T-helper 17 cell (primary cell): Measurements from ENCODE around the gene DARS2. TPM values are rescaled to one million over a fixed set of nuclear protein-coding genes. Genes with fewer than 3 reads are reported as not detected.
"Not testable (repeated sequence)": the region's sequence is repeated elsewhere in the genome, so short reads cannot be mapped to it uniquely, and the experiment has no call there.

Source experiments
- ATAC-seq: fragments of 150-1000 bp; cut with Tn5 transposase; 2 replicates; pipeline ENCODE4 v1.10.0; 2021; ENCODE audit warnings: mild to moderate bottlenecking, moderate library complexity
- DNase-seq, 3 donors: peaks; one replicate each; pipeline versions ENCODE4 v3.0.0 to v3.0.0-alpha.2; 2020 to 2021
- H3K9me3 ChIP-seq: one replicate; pipeline ENCODE4 v1.7.0; 2013; ENCODE audit warnings: low read length, mild to moderate bottlenecking; ENCODE audit not compliant: control insufficient read depth, poor library complexity, severe bottlenecking
- H3K27ac Mint-ChIP-seq: one replicate; pipeline ENCODE4 v1.8.0; 2022; ENCODE audit warnings: mild to moderate bottlenecking, moderate library complexity, mixed read lengths
- H3K27me3 Mint-ChIP-seq: one replicate; pipeline ENCODE4 v1.8.0; 2022; ENCODE audit warnings: mixed read lengths
- H3K36me3 Mint-ChIP-seq: one replicate; pipeline ENCODE4 v1.8.0; 2022; ENCODE audit warnings: low read depth, mixed read lengths
- H3K4me1 Mint-ChIP-seq: one replicate; pipeline ENCODE4 v1.8.0; 2022; ENCODE audit warnings: mild to moderate bottlenecking, mixed read lengths
- H3K4me3 Mint-ChIP-seq: one replicate; pipeline ENCODE4 v1.8.0; 2022; ENCODE audit warnings: mild to moderate bottlenecking, moderate library complexity, mixed read lengths
- total RNA-seq, 4 donors: library from RNA in 2 of 4; stranded (reverse) in 2 of 4; gene quantifications; one replicate each; pipeline ENCODE4 v1.2.3 and lab custom pipeline; 2022 to 2026

DARS2 gene, protein sequence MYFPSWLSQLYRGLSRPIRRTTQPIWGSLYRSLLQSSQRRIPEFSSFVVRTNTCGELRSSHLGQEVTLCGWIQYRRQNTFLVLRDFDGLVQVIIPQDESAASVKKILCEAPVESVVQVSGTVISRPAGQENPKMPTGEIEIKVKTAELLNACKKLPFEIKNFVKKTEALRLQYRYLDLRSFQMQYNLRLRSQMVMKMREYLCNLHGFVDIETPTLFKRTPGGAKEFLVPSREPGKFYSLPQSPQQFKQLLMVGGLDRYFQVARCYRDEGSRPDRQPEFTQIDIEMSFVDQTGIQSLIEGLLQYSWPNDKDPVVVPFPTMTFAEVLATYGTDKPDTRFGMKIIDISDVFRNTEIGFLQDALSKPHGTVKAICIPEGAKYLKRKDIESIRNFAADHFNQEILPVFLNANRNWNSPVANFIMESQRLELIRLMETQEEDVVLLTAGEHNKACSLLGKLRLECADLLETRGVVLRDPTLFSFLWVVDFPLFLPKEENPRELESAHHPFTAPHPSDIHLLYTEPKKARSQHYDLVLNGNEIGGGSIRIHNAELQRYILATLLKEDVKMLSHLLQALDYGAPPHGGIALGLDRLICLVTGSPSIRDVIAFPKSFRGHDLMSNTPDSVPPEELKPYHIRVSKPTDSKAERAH
- 1 to 10 TPM; 4.0 to 5.3 TPM for total RNA-seq
- total RNA-seq (lab: John Stamatoyannopoulos, UW) = 12.1 to 29.1 reads per million in 2 donors

DNA sequence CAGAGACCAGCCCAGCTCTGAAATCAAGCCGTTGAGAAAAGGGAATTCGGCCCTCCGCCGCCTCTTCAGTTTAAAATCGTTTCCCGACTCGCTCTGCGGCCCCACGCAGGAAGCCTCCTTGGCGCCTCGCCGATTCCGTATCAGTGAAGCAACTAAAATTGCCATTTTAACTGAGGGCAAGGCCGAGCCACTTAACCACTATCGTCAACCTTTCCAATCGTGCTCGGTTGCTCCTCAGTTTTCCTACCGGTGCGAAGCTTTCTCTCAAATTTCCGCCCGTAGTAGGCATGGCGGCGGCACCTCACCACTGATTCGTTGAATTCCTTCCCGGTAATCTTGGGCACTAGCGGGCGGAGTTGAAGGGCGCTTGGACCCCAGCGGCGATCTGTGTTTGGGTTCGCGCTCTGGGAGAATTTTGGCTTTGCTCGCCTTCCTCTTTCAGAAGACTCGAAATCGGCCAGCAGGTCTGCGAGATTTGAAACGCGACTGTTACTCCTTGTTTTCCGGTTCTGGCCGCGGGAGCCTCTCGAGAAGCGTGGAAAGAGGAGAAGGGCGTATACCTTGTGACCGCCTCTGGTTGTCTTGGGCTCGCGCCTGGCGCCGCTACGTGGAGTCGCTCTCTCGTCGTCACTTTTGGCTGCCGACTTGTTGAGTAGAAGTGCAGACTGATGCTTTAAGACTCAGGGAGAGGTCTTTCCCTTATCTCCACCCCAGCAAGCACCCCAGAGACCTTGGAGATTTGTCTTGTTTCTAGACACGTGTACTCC, at the start of gene DARS2, which contains the start of gene CENPL:
DARS2 (plus strand) TSS at position 359 of the 767 bp plus-strand sequence. CDS start 557 bp downstream, outside the sequence.
CENPL (minus strand) TSS at position 569 of the 767 bp plus-strand sequence. CDS start 13,584 bp downstream, outside the sequence.
- no peaks in the 10 kb centered on the region for H3K9me3 ChIP-seq
- peak within 1 kb of the TSS; percentile 99 for H3K4me3 Mint-ChIP-seq
- ATAC-seq = peak; percentile 92
- DNase-seq = peak; percentile 74 to 83 (median 75)
- H3K27ac Mint-ChIP-seq = peak within 1 kb of the TSS; percentile 96
- peaks cover 6% of the 10 kb centered on the region for H3K36me3 Mint-ChIP-seq
- H3K27me3 Mint-ChIP-seq = no peaks in the 10 kb centered on the region
- peaks cover 35% of the 10 kb centered on the region for H3K4me1 Mint-ChIP-seq

DNA sequence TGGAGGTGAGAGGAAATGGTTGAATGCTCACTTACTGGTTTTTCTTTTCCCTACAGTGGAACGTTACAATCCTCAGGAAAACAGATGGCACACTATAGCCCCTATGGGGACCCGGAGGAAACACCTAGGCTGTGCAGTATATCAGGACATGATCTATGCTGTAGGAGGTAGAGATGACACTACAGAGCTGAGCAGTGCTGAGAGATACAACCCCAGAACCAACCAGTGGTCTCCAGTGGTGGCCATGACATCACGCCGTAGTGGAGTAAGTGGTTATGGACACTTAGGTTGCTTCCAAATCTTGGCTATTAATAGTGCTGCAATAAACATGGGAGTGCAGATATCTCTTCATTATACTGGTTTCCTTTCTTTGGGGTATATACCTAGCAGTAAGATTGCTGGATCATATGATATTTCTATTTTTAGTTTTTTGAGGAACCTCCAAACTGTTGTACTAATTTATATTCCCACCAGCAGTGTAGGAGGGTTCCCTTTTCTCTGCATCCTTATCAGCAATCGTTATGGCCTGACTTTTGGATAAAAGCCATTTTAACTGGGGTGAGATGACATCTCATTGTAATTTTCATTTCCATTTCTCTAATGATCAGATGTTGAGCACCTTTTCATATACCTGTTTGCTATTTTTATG, 48.8 kb upstream of the DARS2 start:
- ATAC-seq (no peak), DNase-seq (no peak)
- Mint-ChIP-seq H3K4me3 (no peak overlapping the region), H3K4me1 (peaks cover 3% of the 10 kb centered on the region), H3K36me3 (peaks cover 19% of the 10 kb centered on the region), H3K27ac (peak overlapping the region; percentile 57), H3K27me3 (no peaks in the 10 kb centered on the region)
- H3K9me3 ChIP-seq = no peaks in the 10 kb centered on the region

DNA sequence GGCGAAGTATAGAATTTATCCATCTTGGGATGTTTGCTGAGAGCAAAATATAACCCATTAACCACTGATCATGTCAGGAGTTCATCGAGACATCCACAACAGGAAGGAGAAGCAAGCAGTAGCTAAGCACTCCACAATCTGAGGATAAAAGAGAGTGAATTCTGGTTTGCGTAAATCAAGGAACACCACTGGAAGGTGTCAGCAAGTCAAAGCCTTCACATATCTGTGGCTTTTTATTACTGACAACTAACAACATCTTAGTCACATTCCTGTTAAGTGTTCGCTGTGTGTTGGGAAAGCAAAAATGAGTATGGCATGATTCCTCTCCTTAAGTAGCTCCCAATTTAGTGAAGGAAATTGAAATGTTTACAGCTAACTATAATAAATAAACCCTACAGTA, 44.5 kb upstream of the DARS2 start:
- H3K27ac Mint-ChIP-seq = no peak overlapping the region

DNA sequence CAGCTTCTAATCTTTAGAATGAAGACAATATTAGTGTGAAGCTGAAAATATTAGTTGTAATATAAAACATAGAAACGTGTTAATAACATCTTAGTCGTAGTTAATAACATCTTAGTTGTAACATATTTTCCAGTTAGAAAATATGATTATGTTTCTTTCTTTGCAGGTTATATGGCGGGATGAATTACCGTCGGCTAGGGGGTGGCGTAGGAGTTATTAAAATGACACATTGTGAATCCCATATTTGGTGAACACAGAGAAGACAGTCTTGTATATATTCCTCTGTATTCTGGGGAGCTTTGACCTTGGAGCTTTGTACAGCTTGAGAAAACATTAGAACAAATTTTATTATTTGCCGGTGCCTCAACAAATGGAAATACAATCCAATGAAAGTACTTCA, 39.5 kb upstream of the DARS2 start:
- Mint-ChIP-seq H3K36me3 (peaks cover 2% of the 10 kb centered on the region), H3K4me3 (no peak overlapping the region), H3K27ac (no peak overlapping the region), H3K4me1 (no peaks in the 10 kb centered on the region), H3K27me3 (no peaks in the 10 kb centered on the region)
- ATAC-seq (no peak), DNase-seq (no peak)
- no peaks in the 10 kb centered on the region for H3K9me3 ChIP-seq

More for the DNA sequence above, 44.5 kb upstream of the DARS2 start:
- no peak overlapping the region for H3K4me3 Mint-ChIP-seq
- no peaks in the 10 kb centered on the region for H3K9me3 ChIP-seq
- peaks cover 19% of the 10 kb centered on the region for H3K36me3 Mint-ChIP-seq
- no peak for DNase-seq
- H3K4me1 Mint-ChIP-seq = peaks cover 3% of the 10 kb centered on the region
- H3K27me3 Mint-ChIP-seq = no peaks in the 10 kb centered on the region
- no peak for ATAC-seq

DNA sequence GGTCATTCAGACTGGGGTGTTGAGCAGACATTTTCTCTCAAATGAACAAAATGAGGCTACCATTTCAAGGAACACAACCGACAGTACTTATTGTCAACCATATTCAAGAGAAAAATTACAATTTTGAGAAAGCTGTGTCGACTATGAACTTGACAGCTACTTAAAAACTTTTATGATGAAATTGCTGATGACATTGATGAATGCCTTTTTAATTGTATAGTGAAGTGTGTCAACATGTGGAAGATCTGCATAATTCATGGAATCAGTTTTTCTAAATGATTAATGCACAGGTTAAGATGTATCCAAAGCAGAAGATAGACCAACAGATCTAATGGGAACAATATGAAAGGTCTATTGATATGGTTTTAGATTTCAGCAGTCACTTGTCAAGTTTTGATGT, 34.6 kb upstream of the DARS2 start:
- H3K27ac Mint-ChIP-seq = no peak overlapping the region
- ATAC-seq = no peak
- H3K27me3 Mint-ChIP-seq = no peaks in the 10 kb centered on the region
- H3K36me3 Mint-ChIP-seq = peaks cover 2% of the 10 kb centered on the region
- DNase-seq = no peak
- H3K4me3 Mint-ChIP-seq = no peak overlapping the region
- H3K9me3 ChIP-seq = no peaks in the 10 kb centered on the region
- H3K4me1 Mint-ChIP-seq = peaks cover 2% of the 10 kb centered on the region

DNA sequence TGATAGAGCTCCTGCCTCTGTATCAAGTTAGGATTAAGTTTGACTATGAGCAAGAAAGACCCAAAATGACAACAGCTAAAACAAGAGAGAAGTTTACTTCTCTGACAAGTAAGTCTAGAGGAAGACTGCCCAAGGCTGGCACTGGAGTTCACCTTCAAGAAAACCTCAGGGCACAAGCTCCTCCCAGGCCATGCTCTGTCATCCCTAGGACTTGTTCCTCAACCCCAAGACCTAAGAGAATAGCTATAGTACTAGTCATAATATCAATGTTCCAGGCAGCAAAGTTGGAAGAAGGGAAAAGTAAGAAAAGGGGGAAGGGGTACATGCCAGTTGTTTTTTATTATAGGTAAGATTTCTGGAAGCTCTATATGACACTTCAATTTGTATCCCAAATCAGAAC, 26.4 kb upstream of the DARS2 start:
- no peaks in the 10 kb centered on the region for H3K36me3 Mint-ChIP-seq
- no peaks in the 10 kb centered on the region for H3K27me3 Mint-ChIP-seq
- no peaks in the 10 kb centered on the region for H3K9me3 ChIP-seq
- H3K4me3 Mint-ChIP-seq = no peak overlapping the region
- DNase-seq (no peak), ATAC-seq (no peak)
- H3K4me1 Mint-ChIP-seq = no peaks in the 10 kb centered on the region
- no peak overlapping the region for H3K27ac Mint-ChIP-seq

DNA sequence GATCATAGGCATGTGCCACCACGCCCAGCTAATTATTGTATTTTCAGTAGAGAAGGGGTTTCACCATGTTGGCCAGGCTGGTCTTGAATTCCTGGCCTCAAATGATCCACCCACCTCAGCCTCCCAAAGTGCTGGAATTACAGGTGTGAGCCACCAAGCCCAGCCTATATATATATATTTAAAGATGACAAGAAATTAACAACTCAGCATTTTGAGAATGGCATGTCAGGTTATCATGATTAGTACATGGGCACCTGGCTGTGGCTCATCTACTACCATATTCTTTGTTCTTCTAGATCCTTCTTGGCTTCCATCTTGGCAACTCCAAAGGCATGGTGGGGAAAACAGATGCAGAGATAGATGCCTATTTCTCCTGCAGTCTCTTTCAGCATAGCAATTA, 24.5 kb upstream of the DARS2 start:
- H3K4me3 Mint-ChIP-seq, H3K9me3 ChIP-seq, H3K27ac Mint-ChIP-seq, DNase-seq, H3K27me3 Mint-ChIP-seq, H3K4me1 Mint-ChIP-seq, ATAC-seq, H3K36me3 Mint-ChIP-seq: not testable (repeated sequence)

DNA sequence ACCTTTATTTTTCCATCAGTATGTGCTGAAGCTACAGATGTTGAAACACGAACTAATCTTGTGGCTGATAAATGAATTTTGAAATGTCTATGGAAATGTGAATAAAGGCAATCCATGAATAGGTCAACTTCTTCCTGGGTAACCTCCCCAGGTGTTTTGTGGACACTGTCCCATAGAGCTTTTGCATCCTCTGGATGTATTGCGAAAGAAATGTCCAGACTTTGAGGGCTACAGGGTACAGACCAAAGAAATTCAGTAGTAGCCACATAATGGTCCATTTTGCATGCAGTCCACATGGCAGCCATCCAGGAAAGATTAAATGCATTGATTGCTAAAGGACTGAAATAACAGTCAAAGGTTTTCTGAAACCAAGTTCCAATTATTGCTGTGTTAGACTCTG, 21.5 kb upstream of the DARS2 start:
- no peaks in the 10 kb centered on the region for H3K9me3 ChIP-seq
- DNase-seq (no peak), ATAC-seq (no peak)
- H3K36me3 Mint-ChIP-seq = peaks cover 5% of the 10 kb centered on the region
- H3K4me3 Mint-ChIP-seq = no peak overlapping the region
- no peaks in the 10 kb centered on the region for H3K27me3 Mint-ChIP-seq
- no peak overlapping the region for H3K27ac Mint-ChIP-seq
- H3K4me1 Mint-ChIP-seq = no peaks in the 10 kb centered on the region

DNA sequence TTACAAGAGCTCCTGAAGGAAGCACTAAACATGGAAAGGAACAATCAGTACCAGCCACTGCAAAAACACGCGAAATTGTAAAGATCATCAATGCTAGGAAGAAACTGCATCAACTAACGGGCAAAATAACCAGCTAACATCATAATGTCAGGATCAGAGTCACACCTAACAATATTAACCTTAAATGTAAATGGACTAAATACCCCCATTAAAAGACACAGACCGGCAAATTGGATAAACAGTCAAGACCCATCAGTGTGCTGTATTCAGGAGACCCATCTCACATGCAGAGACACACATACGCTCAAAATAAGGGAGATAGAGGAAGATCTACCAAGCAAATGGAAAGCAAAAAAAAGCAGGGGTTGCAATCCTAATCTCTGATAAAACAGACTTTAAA, 10.8 kb upstream of the DARS2 start:
- H3K4me3 Mint-ChIP-seq, DNase-seq, H3K9me3 ChIP-seq, H3K27me3 Mint-ChIP-seq, ATAC-seq, H3K27ac Mint-ChIP-seq: not testable (repeated sequence)
- peaks cover 35% of the 10 kb centered on the region for H3K4me1 Mint-ChIP-seq
- H3K36me3 Mint-ChIP-seq = peaks cover 19% of the 10 kb centered on the region

DNA sequence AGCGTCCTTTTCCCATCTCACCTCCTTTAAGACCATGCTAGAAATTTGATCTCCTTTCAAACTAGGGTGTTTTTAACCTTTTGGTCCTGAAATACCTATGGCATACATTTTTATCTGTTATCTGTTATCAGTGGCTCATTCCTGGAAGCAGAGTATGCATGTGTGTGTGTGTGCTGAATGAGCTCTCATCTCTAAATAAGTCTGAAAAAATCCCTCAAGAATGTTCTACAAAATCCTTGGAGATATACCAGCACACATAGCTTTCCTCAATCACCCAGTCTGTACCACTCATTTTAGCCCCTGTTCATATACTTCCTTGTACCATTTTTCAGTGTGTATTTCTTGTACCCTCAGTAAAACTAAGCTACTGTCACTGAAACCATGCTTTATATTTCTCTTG, 6.0 kb upstream of the DARS2 start:
- Mint-ChIP-seq H3K4me3 (no peak overlapping the region), H3K27me3 (no peaks in the 10 kb centered on the region), H3K36me3 (peaks cover 10% of the 10 kb centered on the region), H3K27ac (peak overlapping the region; percentile 54), H3K4me1 (peaks cover 44% of the 10 kb centered on the region)
- ATAC-seq (no peak), DNase-seq (no peak)
- H3K9me3 ChIP-seq = no peaks in the 10 kb centered on the region

DNA sequence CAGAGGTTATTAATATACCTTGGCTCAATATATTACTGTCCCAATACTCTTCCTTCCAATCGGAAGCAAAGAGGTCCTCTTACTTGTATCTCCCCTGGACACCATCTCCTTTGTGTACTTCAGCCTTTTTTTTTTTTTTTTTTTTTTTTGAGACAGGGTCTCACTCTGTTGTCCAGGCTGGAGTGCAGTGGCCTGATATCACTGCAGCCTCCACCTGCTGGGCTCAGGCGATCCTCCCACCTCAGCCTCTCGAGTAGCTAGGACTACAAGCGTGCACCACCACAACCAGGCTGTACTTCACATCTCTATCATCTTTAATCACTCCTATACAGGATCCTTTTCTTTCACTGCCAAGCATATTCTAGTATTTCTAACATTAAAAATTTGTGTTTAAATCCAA, 2.8 kb upstream of the DARS2 start:
- H3K36me3 Mint-ChIP-seq = peaks cover 12% of the 10 kb centered on the region
- H3K27ac Mint-ChIP-seq = peak overlapping the region; percentile 43
- H3K4me3 Mint-ChIP-seq = no peak overlapping the region
- H3K4me1 Mint-ChIP-seq = peaks cover 39% of the 10 kb centered on the region
- DNase-seq (no peak), ATAC-seq (no peak)
- H3K27me3 Mint-ChIP-seq = no peaks in the 10 kb centered on the region
- no peaks in the 10 kb centered on the region for H3K9me3 ChIP-seq

DNA sequence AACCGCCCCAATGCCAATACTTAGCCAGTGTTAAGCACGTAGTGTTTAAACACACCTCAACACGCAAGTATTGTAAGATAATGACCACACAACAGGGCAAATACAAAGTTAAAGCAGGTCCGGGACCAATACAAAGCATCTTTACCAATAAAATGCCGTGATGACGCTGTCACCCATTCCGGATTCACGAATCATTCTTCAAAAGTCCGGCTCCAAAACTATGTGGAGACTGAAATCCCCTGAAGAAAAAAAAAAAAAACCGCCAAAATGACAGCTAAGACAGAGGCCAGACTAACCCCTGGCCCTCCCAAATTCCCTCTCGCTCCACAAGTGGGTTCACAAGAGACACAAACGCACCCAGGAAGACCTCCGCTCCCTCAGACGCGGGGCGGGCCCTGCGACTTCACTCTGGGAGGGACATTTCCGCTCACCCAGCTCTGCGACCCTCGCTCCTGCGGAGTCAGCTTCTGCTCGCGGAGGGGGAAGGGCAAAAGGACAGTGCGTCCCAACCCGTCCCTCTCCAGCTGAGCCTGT, 625 bp upstream of the DARS2 start:
- Mint-ChIP-seq H3K4me1 (peaks cover 32% of the 10 kb centered on the region), H3K27me3 (no peaks in the 10 kb centered on the region), H3K36me3 (peaks cover 6% of the 10 kb centered on the region)

More for the DNA sequence above, 625 bp upstream of the DARS2 start:
- no peaks in the 10 kb centered on the region for H3K9me3 ChIP-seq
- peak; percentile 8 for ATAC-seq
- DNase-seq = no peak
- peak overlapping the region; percentile 99 for H3K4me3 Mint-ChIP-seq
- peak overlapping the region; percentile 96 for H3K27ac Mint-ChIP-seq
